Activated CD8-positive, alpha-beta memory T cell treated with anti-CD3 and anti-CD28 coated beads for 4 hours (primary cell): ENCODE results near the gene VENTX.

Experiments used
- DNase-seq, 2 donors: peaks; one replicate each; pipeline ENCODE4 v3.0.0-alpha.2; 2020; ENCODE audit warnings: low read depth in 2 of 2

Gene VENTX

DNA sequence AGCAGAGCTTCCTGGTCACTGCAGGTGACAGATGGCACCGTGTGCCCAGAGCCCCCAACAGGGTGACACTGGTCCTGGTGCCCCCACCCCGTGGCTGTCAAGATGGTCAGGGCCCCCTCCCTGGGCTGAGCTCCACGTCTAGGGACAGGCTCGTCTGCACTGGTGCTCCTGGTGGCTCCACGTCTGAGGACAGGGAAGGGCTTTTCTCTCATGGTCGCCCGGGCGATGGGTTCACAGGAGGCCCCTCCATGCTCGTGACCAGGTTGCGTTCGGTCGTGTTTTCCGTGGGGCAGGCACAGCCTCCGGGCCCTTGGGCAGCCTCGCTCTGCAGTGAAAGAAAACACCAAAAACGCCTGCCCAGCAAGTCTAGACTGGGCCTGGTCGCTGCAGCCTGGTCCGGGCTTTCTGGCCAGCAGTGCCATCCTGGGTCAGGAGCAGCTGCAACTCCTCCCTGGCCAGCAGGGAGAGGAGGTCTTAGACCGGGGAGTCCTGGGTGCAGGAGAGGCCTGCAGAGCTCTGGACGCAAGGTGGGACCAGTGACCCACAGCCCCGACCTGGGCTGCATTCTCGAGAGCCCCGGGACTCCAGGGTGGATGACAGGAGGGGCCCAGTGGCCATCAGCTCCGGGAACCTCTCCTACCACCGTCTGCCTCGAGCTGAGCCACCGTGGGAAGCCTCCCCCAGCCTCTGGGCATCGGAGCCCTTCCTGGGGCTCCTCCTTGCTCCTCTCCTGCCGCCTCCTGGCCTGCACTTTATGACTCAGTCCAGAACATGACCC lies 35.5 kb upstream of the VENTX start:
- no peak for DNase-seq

DNA sequence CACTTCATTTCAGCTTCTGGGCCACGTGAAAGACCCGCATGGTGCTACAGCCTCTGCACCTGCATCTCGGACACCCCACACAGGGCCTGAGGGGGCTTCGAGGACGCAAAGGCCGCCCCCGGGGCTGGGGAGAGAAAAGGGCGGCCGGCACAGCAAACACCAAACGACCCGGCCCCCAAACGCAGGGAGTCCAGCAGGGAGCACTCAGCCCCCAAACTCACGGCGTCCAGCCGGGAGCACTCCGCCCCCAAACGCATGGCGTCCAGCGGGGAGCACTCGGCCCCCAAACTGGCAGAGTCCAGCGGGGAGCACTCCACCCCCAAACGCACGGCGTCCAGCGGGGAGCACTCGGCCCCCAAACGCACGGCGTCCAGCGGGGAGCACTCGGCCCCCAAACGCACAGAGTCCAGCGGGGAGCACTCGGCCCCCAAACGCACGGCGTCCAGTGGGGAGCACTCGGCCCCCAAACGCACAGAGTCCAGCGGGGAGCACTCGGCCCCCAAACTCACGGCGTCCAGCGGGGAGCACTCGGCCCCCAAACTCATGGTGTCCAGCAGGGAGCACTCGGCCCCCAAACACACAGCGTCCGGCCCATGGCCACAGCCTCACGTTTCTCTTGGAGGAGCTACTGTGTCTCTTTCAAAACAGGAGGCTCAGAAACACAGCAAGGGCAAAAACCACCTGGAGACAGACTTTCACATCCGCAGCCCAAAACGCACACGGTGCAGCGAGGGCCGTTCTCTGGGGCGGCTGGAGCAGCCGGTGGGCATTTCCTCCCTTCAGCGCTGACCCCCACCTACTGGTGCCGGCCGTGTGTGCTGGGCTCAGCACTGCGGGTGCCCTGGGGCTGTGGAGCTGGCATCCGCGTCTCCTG lies 34.6 kb upstream of the VENTX start:
- DNase-seq: no peak

DNA sequence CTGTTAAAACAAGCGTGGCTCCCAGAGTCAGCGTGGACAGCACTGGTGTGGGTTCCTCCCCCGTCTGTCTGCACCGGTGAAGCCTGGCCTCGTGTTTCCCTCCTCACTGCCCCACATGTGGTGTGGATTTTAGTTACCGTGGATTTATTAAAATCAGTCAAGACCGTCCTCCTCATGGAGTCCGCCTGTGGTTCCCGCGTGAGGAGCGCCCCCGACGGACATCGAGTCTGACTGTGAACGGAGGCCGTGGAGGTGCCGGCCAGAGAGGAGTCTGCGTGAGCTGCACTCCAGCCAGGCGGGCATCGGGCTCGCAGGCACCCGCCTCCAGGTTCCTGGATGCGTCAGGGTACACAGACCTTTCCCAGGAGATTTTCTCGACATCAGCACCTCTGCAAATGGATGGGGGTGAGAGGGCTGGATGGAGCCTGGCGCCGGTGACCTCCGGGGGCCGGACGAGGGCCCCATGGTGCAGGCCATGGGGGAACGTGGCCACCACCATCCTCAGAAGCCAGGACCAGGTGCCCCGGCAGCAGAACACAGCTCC lies 33.9 kb upstream of the VENTX start:
- DNase-seq: no peak

GRCh38 chr10:133204226-133205015 lies 33.2 kb upstream of the VENTX start:
- no peak for DNase-seq

DNA sequence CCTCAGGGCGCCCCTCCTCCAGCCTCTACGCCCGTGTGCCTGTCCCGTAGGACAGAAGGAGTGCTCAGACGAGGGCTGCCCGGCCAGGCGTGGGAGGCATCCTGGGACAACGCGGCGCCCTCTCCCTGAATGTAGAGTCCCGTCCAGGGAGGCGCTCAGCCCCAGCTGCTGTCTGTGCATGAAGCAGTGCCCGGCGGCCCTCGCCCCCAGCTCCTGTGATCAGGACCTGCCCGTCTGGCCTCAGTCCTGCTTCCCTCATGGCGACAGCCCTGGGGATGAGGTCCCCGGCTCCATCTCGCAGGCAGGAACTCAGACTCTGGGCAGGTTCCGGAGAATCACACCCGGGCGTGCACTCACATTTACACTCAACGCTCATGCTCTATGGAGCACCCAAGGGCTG lies 32.5 kb upstream of the VENTX start:
- no peak for DNase-seq

GRCh38 chr10:133206356-133207040 lies 31.2 kb upstream of the VENTX start:
- DNase-seq: no peak

GRCh38 chr10:133207041-133207600 lies 30.5 kb upstream of the VENTX start:
- no peak for DNase-seq

DNA sequence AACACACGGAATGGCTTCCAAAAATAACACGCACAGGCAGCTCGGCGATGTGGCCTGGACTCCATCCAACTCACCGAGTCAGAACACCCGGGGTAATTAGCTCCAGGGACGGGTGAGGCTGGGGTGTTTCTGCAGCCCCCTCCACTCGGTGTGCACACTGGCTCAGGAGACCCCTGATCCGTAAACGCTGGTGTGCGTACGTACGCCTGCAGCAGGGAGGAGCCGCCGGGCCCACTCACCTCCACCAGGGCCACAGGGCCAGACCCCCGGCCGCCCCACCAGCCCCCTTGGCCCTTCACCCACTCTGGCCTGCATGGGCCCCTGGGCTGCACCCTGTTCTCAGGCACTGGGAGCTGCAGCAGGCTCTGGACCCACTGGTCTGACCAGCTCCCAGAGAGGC lies 30.0 kb upstream of the VENTX start:
- DNase-seq: no peak

DNA sequence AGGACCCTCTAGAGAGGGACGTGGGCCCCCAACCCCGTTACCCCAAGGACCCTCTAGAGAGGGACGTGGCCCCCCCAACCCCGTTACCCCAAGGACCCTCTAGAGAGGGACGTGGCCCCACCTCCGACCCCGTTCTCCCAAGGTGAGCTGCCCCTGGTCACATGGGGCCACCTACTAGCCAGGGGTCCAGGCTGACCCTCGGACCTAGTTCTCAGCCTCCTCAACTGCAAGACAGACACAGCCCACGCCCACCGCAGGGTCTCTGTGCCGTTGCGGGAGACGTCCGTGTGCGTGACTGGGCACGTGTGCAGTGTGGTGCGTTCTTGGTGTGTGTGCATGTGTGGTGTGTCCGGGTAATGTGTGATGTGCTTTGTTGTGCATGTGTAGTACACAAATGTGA lies 29.2 kb upstream of the VENTX start:
- DNase-seq: no peak

- no peak for DNase-seq
Observed at GRCh38 chr10:133209117-133209516, 28.5 kb upstream of the VENTX start.

DNA sequence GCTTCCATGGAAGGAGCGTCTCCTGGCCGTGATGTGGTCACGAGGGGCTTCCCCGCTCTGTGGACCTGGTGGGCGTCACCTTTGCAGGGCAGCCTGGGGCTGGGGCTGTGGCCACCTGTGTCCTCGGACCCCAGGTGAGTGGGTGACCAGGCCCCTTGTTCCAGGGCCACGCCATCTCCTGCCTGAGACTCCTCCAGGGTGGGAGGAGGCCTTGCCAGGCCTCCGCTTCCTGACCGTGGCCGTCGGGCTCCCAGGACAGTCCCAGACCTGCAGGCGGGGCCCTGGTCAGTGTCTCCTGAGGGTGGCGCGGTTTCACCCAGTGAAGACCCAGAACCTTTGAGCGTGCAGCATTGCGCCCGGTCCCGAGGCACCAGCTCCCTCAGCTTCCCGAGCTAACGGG lies 28.0 kb upstream of the VENTX start:
- DNase-seq: no peak

- no peak for DNase-seq
Observed at GRCh38 chr10:133210398-133211140, 27.1 kb upstream of the VENTX start.

DNA sequence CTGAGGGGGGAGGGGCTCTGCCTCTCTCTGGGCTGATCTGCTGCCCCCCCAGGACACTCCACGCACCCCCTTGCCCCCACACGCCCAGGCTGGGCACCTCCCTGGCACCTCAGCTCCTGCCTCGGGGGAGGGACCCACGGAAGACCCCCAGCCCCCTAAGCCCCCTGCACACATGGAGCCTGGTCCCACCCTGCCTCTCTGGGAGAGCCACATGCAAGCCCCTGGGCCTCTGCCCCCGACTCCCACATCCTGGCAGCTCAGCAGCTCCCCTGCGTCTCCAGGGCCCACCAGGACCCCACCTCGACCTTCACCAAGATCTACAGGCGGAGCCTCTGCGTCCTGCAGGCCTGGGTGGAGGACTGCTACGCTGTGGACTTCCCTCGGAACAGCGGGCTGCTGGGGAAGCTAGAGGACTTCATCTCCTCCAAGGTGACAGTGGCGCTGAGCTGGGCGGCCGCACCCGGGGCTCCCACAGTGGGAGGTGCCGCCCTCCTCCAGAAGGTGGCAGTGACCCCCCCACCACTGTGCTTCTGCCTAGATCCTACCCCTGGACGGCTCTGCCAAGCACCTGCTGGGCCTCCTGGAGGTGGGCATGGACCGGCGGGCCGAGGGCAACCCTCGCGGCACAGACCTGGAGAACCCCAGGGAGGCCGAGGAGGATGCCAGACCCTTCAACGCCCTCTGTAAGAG lies 26.4 kb upstream of the VENTX start:
- DNase-seq: no peak

GRCh38 chr10:133211959-133212852 lies 25.4 kb upstream of the VENTX start:
- DNase-seq: no peak

DNA sequence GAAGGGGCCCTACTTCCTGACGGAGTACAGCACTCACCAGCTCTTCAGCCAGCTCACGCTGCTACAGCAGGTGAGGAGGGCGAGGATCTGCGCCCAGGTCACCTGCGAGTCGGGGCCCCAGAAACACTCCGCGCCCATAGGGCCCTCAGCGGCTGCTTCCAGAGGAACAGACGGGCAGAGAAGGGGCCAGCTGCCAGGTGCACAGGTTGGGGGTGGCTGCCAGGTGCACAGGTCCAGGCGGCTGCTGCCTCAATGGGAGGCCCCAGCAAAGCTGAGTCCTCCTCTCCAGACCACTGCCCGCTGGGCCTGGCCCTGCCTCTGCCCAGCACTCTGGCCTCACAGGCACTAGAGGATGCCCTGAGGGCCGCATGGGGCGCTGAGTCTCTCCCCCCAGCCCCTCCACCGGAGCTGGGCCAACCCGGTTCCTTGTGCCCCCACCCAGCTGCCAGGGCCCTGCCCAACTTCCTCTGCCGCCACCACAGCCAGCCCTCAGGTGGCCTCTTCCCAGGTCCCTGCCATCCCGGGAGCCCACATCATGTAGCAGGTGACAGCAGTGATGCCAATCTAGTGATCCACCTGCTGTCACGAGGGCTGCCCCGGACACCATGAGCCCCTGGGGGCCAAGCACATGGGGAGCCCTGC lies 24.7 kb upstream of the VENTX start:
- DNase-seq: no peak

- no peak for DNase-seq
Observed at GRCh38 chr10:133213641-133214467, 23.8 kb upstream of the VENTX start.
